ENCODE results near the gene SIK3. TPM values are rescaled to one million over a fixed set of nuclear protein-coding genes. Genes with fewer than 3 reads are reported as not detected.

SIK3 gene
- total RNA-seq, 4 donors from 2014 or later, result 58.8 to 85.8 (median 59.8) TPM

DNA sequence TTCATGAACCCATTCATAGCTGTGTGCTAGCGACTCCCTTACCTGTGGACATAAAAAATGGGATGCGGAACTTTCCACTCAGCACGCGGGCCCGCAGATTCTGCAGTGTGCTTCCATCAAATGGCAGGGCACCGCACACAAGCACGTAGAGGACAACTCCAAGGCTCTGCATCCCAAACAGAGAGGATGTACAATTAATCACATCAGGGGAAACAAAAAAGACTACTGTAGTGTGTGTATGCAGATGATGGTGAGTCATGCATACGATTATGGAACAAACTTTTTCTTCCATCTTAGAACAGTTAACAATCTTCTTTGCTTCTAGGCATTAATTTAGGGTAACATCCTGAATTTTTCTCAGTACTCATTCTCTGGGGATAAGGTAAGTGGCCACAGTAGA lies 202.0 kb downstream of the SIK3 start:
- DNase-seq, result no peak
- H3K36me3 ChIP-seq, result peaks cover 0 to 47% (median 0%) of the 10 kb centered on the region in 3 donors
- no peak overlapping the region for H3K27ac ChIP-seq
- no peaks in the 10 kb centered on the region for H3K9me3 ChIP-seq
- no peak overlapping the region for H3K4me3 ChIP-seq
- H3K27me3 ChIP-seq, result no peaks in the 10 kb centered on the region
- no peaks in the 10 kb centered on the region for H3K4me1 ChIP-seq
- TF ChIP-seq POLR2A (IDR thresholded peaks at IDR 0.05) (no peak), CTCF (IDR thresholded peaks at IDR 0.05) (no peak)

DNA sequence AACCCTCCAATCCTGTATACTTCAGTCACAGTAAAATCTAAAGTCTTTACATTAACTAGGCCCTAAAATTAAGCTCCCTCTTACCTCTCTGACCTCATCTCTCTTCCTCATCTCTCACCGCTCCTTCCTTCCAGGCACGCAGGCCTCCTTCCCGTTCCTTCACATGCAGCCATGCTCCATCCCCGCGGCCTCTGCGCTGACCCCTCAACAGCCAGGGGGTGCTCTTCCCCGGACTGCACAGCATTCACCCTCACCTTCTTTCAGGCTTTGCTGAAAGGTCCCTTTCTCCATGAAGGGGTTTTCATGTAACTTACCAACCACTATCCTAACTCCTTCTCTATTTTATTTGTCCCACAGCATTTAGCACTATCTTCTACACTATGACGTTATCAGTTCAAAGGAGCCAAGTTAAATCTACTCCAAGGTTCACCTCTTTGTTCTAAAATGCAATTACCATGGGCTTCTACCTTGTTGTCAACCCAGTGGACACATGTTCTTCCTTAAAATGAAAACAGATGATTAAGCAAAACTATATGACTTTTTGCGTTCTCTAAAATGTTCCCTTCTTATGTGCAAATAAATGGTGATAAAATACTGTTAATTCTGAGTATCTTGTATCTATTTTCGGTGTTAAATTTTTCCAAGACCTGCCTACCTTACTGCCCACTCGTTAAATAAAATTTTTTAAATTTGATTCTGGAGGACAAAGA lies 203.0 kb downstream of the SIK3 start:
- DNase-seq, result peak in 1 of 3 donors; percentile 57
- Histone ChIP-seq H3K9me3 (no peaks in the 10 kb centered on the region), H3K27ac (no peak overlapping the region), H3K27me3 (no peaks in the 10 kb centered on the region), H3K36me3 (peaks cover 0 to 47% (median 0%) of the 10 kb centered on the region in 3 donors), H3K4me3 (no peak overlapping the region), H3K4me1 (no peaks in the 10 kb centered on the region)
- TF ChIP-seq CTCF (IDR thresholded peaks at IDR 0.05), result peak in 5 of 6 experiments; percentile 11 to 41 (median 23)
- TF ChIP-seq POLR2A (IDR thresholded peaks at IDR 0.05), result no peak

DNA sequence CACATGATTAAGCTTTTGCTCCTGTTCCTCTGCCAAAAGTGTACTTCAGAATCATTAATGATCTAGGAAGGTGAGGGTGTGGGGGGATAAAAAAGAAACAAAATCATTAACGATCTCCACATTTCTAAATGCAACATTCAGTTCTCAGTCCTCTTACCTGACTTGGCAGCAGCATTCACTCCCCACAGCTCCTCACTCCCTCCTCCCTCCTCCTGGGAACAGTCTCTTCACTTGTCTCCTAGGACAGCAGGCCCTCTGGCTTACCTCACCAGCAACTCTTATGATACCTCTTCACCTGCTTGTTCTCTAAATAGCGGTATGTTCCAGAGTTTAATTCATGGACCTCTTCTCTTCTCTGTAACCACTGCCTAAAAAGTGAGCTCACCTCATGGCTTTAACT lies 204.3 kb downstream of the SIK3 start:
- H3K4me3 ChIP-seq, result no peak overlapping the region
- H3K36me3 ChIP-seq, result peaks cover 0 to 44% (median 0%) of the 10 kb centered on the region in 3 donors
- no peaks in the 10 kb centered on the region for H3K9me3 ChIP-seq
- TF ChIP-seq POLR2A (IDR thresholded peaks at IDR 0.05) (no peak), CTCF (IDR thresholded peaks at IDR 0.05) (no peak)
- no peak for DNase-seq
- H3K27ac ChIP-seq, result no peak overlapping the region
- no peaks in the 10 kb centered on the region for H3K27me3 ChIP-seq
- H3K4me1 ChIP-seq, result no peaks in the 10 kb centered on the region

GRCh38 chr11:116893437-116893836 lies 204.8 kb downstream of the SIK3 start:
- TF ChIP-seq CTCF (IDR thresholded peaks at IDR 0.05), result no peak
- no peak for TF ChIP-seq POLR2A (IDR thresholded peaks at IDR 0.05)
- Histone ChIP-seq H3K27me3 (no peaks in the 10 kb centered on the region), H3K4me1 (no peaks in the 10 kb centered on the region), H3K36me3 (peaks cover 0 to 44% (median 0%) of the 10 kb centered on the region in 3 donors), H3K4me3 (no peak overlapping the region), H3K9me3 (no peaks in the 10 kb centered on the region), H3K27ac (no peak overlapping the region)
- DNase-seq, result no peak

DNA sequence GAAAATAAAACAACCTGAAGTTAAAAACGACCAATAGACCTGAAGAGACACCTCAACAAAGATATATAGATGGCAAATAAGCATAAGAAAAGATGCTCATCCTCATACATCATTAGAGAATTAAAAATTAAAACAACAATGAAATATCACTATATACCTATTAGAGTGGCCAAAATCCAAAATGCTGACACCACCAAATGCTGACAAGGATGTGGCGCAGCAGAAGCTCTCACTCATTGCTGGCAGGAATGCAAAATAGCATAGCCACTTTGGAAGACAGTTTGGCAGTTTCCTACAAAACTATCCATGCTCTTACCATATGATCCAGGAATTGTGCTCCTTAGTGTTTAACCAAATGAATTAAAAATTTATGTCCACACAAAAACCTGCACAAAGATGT lies 205.9 kb downstream of the SIK3 start:
- no peaks in the 10 kb centered on the region for H3K4me1 ChIP-seq
- no peak for DNase-seq
- H3K4me3 ChIP-seq, result no peak overlapping the region
- no peaks in the 10 kb centered on the region for H3K9me3 ChIP-seq
- TF ChIP-seq CTCF (IDR thresholded peaks at IDR 0.05), result no peak
- no peaks in the 10 kb centered on the region for H3K27me3 ChIP-seq
- no peak overlapping the region for H3K27ac ChIP-seq
- peaks cover 0 to 44% (median 0%) of the 10 kb centered on the region in 3 donors for H3K36me3 ChIP-seq
